ENCODE results near the gene SPTAN1. TPM values are rescaled to one million over a fixed set of nuclear protein-coding genes. Genes with fewer than 3 reads are reported as not detected.

Gene SPTAN1
- total RNA-seq, 6 experiments from 2014 or later = 74.6 to 141 (median 98.6) TPM

GRCh38 chr9:128617943-128618342 is 65.6 kb downstream of the SPTAN1 start:
- Histone ChIP-seq H3K4me3 (no peak overlapping the region), H3K36me3 (peaks cover 4 to 95% (median 70%) of the 10 kb centered on the region in 4 donors), H3K4me1 (no peaks in the 10 kb centered on the region), H3K27me3 (no peaks in the 10 kb centered on the region), H3K27ac (no peak overlapping the region), H3K9me3 (no peaks in the 10 kb centered on the region)
- no peak for TF ChIP-seq POLR2A (IDR thresholded peaks at IDR 0.05)
- TF ChIP-seq, protein P1, sequence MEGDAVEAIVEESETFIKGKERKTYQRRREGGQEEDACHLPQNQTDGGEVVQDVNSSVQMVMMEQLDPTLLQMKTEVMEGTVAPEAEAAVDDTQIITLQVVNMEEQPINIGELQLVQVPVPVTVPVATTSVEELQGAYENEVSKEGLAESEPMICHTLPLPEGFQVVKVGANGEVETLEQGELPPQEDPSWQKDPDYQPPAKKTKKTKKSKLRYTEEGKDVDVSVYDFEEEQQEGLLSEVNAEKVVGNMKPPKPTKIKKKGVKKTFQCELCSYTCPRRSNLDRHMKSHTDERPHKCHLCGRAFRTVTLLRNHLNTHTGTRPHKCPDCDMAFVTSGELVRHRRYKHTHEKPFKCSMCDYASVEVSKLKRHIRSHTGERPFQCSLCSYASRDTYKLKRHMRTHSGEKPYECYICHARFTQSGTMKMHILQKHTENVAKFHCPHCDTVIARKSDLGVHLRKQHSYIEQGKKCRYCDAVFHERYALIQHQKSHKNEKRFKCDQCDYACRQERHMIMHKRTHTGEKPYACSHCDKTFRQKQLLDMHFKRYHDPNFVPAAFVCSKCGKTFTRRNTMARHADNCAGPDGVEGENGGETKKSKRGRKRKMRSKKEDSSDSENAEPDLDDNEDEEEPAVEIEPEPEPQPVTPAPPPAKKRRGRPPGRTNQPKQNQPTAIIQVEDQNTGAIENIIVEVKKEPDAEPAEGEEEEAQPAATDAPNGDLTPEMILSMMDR (IDR thresholded peaks at IDR 0.05) = no peak
- intact Hi-C loops (cut with DNase I) = no loop called here
- DNase-seq (no peak), ATAC-seq (peak in 1 of 4 donors; percentile 17)
- WGBS (ENCODE audit: insufficient coverage, low coverage, low lambda C conversion rate, missing lambda C conversion rate) = 100% methylated on average over 3 of the region's 8 CpGs

GRCh38 chr9:128619127-128619526 is 66.7 kb downstream of the SPTAN1 start:
- DNase-seq (no peak), ATAC-seq (no peak)
- Histone ChIP-seq H3K4me1 (peaks cover 0 to 5% (median 0%) of the 10 kb centered on the region in 4 donors), H3K27me3 (no peaks in the 10 kb centered on the region), H3K27ac (no peak overlapping the region), H3K36me3 (peaks cover 4 to 83% (median 63%) of the 10 kb centered on the region in 4 donors), H3K9me3 (no peaks in the 10 kb centered on the region), H3K4me3 (no peak overlapping the region)
- no peak for TF ChIP-seq POLR2A (IDR thresholded peaks at IDR 0.05)
- TF ChIP-seq, protein P1 (IDR thresholded peaks at IDR 0.05) = no peak
- intact Hi-C loops (cut with DNase I) = no loop called here
- no CpG with 5 or more reads among the region's 6 CpGs for WGBS (ENCODE audit: insufficient coverage, low coverage, low lambda C conversion rate, missing lambda C conversion rate)

DNA sequence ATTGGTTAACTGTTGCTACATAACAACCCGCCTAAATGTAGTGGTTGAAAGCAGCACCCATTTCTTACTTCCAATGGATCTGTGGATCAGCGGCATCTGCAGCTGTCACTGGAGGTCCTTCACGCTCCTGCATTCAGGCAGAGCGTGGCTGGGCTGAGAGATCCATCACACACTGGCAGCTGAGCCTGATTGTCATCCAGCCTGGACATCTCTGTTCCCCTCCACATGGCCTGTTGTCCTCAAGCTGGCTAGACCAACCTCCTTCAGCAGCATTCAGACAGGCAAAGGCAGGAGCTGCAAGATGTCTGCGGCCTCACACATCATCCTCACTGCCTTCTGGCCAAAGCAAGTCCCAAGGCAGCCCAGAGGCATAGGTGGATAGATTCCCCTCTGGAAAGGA is 67.4 kb downstream of the SPTAN1 start:
- TF ChIP-seq POLR2A (IDR thresholded peaks at IDR 0.05) = no peak
- TF ChIP-seq, protein P1 (IDR thresholded peaks at IDR 0.05) = no peak
- peaks cover 4 to 84% (median 67%) of the 10 kb centered on the region in 4 donors for H3K36me3 ChIP-seq
- intact Hi-C loops (cut with DNase I) = no loop called here
- no peak overlapping the region for H3K4me3 ChIP-seq
- ATAC-seq = no peak
- H3K27ac ChIP-seq = no peak overlapping the region
- peaks cover 0 to 12% (median 0%) of the 10 kb centered on the region in 4 donors for H3K4me1 ChIP-seq
- no peaks in the 10 kb centered on the region for H3K27me3 ChIP-seq
- H3K9me3 ChIP-seq = no peaks in the 10 kb centered on the region
- DNase-seq = no peak
- WGBS (ENCODE audit: insufficient coverage, low coverage, low lambda C conversion rate, missing lambda C conversion rate) = no CpG with 5 or more reads among the region's 5 CpGs

- TF ChIP-seq, protein P1 (IDR thresholded peaks at IDR 0.05) = no peak
- TF ChIP-seq POLR2A (IDR thresholded peaks at IDR 0.05) = no peak
- ATAC-seq (no peak), DNase-seq (no peak)
- Histone ChIP-seq H3K4me1 (peaks cover 0 to 26% (median 0%) of the 10 kb centered on the region in 4 donors), H3K27ac (no peak overlapping the region), H3K9me3 (no peaks in the 10 kb centered on the region), H3K36me3 (peaks cover 0 to 76% (median 60%) of the 10 kb centered on the region in 4 donors), H3K4me3 (no peak overlapping the region), H3K27me3 (no peaks in the 10 kb centered on the region)
- intact Hi-C loops (cut with DNase I) = no loop called here
- WGBS (ENCODE audit: insufficient coverage, low coverage, low lambda C conversion rate, missing lambda C conversion rate) = 56% methylated on average over 7 of the region's 14 CpGs
Measured at GRCh38 chr9:128621730-128622455, 69.5 kb downstream of the SPTAN1 start.

Data from right lobe of liver (tissue), 6 donors.